Measurements from ENCODE around the gene NUP155. TPM values are rescaled to one million over a fixed set of nuclear protein-coding genes. Genes with fewer than 3 reads are reported as not detected.
"Not testable (repeated sequence)": the region's sequence is repeated elsewhere in the genome, so short reads cannot be mapped to it uniquely, and the experiment has no call there.

Gene NUP155
- total RNA-seq, 2 experiments from 2014 or later, result 21.6 to 26.0 TPM

GRCh38 chr5:37375091-37375490 lies 4.2 kb upstream of the NUP155 start:
- H3K4me1 Mint-ChIP-seq (ENCODE audit: low read depth), result peaks cover 30% of the 10 kb centered on the region
- Histone ChIP-seq H3K27me3 (ENCODE audit: control insufficient read depth in 1 of 2, insufficient read depth in 2 of 2, low read length in 2 of 2) (no peaks in the 10 kb centered on the region), H3K4me3 (ENCODE audit: low read length) (no peak overlapping the region), H3K9me3 (ENCODE audit: control insufficient read depth in 1 of 2, insufficient read depth in 1 of 2, low read length in 2 of 2) (no peaks in the 10 kb centered on the region), H3K36me3 (ENCODE audit: insufficient read depth, low read length) (no peaks in the 10 kb centered on the region), H3K4me1 (ENCODE audit: insufficient read depth, low read length) (peaks cover 13% of the 10 kb centered on the region), H3K27ac (ENCODE audit: low read depth in 1 of 2, low read length in 2 of 2) (no peak overlapping the region)
- no peak for TF ChIP-seq CTCF (IDR thresholded peaks at IDR 0.05)
- no peaks in the 10 kb centered on the region for H3K9me3 Mint-ChIP-seq
- H3K27me3 Mint-ChIP-seq, result no peaks in the 10 kb centered on the region
- H3K4me3 Mint-ChIP-seq, result no peak overlapping the region
- ATAC-seq (ENCODE audit: poor library complexity), result no peak
- intact Hi-C loops (cut with DNase I, micrococcal nuclease), result no loop called here
- H3K36me3 Mint-ChIP-seq (ENCODE audit: low read depth), result peaks cover 19% of the 10 kb centered on the region
- ChIA-PET CTCF (no interaction called here), POLR2A (no interaction called here)
- DNase-seq, result no peak
- H3K27ac Mint-ChIP-seq, result no peak overlapping the region

GRCh38 chr5:37370550-37370863 lies 399 bp downstream of the NUP155 start:
- ChIA-PET CTCF (interaction anchor here (1.3 to 3.0 kb wide), 2 partner anchors 9 to 43 kb away, joined by 4 to 43 read pairs; partner anchors contain the start of gene WDR70), POLR2A (interaction anchor here (0.6 to 1.9 kb wide), 9 partner anchors 9 to 1129 kb away, joined by 3 to 43 read pairs (median 5); partner anchors contain the start of genes NADK2, NIPBL and WDR70)
- Mint-ChIP-seq H3K4me3 (peak overlapping the region; percentile 97), H3K4me1 (ENCODE audit: low read depth) (peaks cover 40% of the 10 kb centered on the region), H3K36me3 (ENCODE audit: low read depth) (peaks cover 11% of the 10 kb centered on the region), H3K27me3 (no peaks in the 10 kb centered on the region), H3K27ac (peak overlapping the region; percentile 96), H3K9me3 (no peaks in the 10 kb centered on the region)
- Histone ChIP-seq H3K36me3 (ENCODE audit: insufficient read depth, low read length) (no peaks in the 10 kb centered on the region), H3K27ac (ENCODE audit: low read depth in 1 of 2, low read length in 2 of 2) (peak overlapping the region; percentile 86), H3K4me3 (ENCODE audit: low read length) (peak overlapping the region; percentile 95), H3K4me1 (ENCODE audit: insufficient read depth, low read length) (peaks cover 27% of the 10 kb centered on the region), H3K27me3 (ENCODE audit: control insufficient read depth in 1 of 2, insufficient read depth in 2 of 2, low read length in 2 of 2) (no peaks in the 10 kb centered on the region), H3K9me3 (ENCODE audit: control insufficient read depth in 1 of 2, insufficient read depth in 1 of 2, low read length in 2 of 2) (no peaks in the 10 kb centered on the region)
- TF ChIP-seq CTCF (IDR thresholded peaks at IDR 0.05), result no peak
- intact Hi-C loops (cut with DNase I, micrococcal nuclease), result loop anchor here (5.0 kb wide), 3 partner anchors 493 to 1218 kb away; partner anchors contain the start of genes NIPBL (in 2 of the 2), LMBRD2 (in 1 of the 2), NADK2 (in 1 of the 2) and SKP2 (in 1 of the 2)
- ATAC-seq (ENCODE audit: poor library complexity) (peak; percentile 18), DNase-seq (peak in 1 of 14 experiments; percentile 0)

- H3K27me3 Mint-ChIP-seq, result no peaks in the 10 kb centered on the region
- no peaks in the 10 kb centered on the region for H3K4me1 ChIP-seq (ENCODE audit: insufficient read depth, low read length)
- intact Hi-C loops (cut with DNase I, micrococcal nuclease), result no loop called here
- no peaks in the 10 kb centered on the region for H3K9me3 Mint-ChIP-seq
- H3K36me3 ChIP-seq (ENCODE audit: insufficient read depth, low read length), result peaks cover 62% of the 10 kb centered on the region
- H3K4me3 Mint-ChIP-seq, result no peak overlapping the region
- no peaks in the 10 kb centered on the region for H3K9me3 ChIP-seq (ENCODE audit: control insufficient read depth in 1 of 2, insufficient read depth in 1 of 2, low read length in 2 of 2)
- H3K36me3 Mint-ChIP-seq (ENCODE audit: low read depth), result peaks cover 67% of the 10 kb centered on the region
- CTCF ChIA-PET, result no interaction called here
- DNase-seq, result no peak
- H3K27me3 ChIP-seq (ENCODE audit: control insufficient read depth in 1 of 2, insufficient read depth in 2 of 2, low read length in 2 of 2), result no peaks in the 10 kb centered on the region
- POLR2A ChIA-PET, result no interaction called here
- no peak overlapping the region for H3K27ac ChIP-seq (ENCODE audit: low read depth in 1 of 2, low read length in 2 of 2)
- ATAC-seq (ENCODE audit: poor library complexity), result no peak
- H3K4me3 ChIP-seq (ENCODE audit: low read length), result no peak overlapping the region
- TF ChIP-seq CTCF (IDR thresholded peaks at IDR 0.05), result no peak
- H3K27ac Mint-ChIP-seq, result no peak overlapping the region
- no peaks in the 10 kb centered on the region for H3K4me1 Mint-ChIP-seq (ENCODE audit: low read depth)
These were observed 15.7 kb downstream of the NUP155 start for GRCh38 chr5:37355161-37355560.

GRCh38 chr5:37342741-37343140 lies 28.2 kb downstream of the NUP155 start:
- POLR2A ChIA-PET; H3K27me3 Mint-ChIP-seq; H3K4me3 ChIP-seq (ENCODE audit: low read length); DNase-seq; H3K4me3 Mint-ChIP-seq; CTCF ChIA-PET; H3K4me1 Mint-ChIP-seq (ENCODE audit: low read depth); H3K9me3 Mint-ChIP-seq; H3K4me1 ChIP-seq (ENCODE audit: insufficient read depth, low read length); H3K27ac ChIP-seq (ENCODE audit: low read depth in 1 of 2, low read length in 2 of 2); H3K27ac Mint-ChIP-seq; ATAC-seq (ENCODE audit: poor library complexity); H3K9me3 ChIP-seq (ENCODE audit: control insufficient read depth in 1 of 2, insufficient read depth in 1 of 2, low read length in 2 of 2); intact Hi-C loops (cut with DNase I, micrococcal nuclease); H3K27me3 ChIP-seq (ENCODE audit: control insufficient read depth in 1 of 2, insufficient read depth in 2 of 2, low read length in 2 of 2): not testable (repeated sequence)
- peaks cover 71% of the 10 kb centered on the region for H3K36me3 Mint-ChIP-seq (ENCODE audit: low read depth)
- peaks cover 74% of the 10 kb centered on the region for H3K36me3 ChIP-seq (ENCODE audit: insufficient read depth, low read length)

GRCh38 chr5:37334754-37335153 lies 36.2 kb downstream of the NUP155 start:
- CTCF ChIA-PET; H3K4me1 ChIP-seq (ENCODE audit: insufficient read depth, low read length); H3K4me1 Mint-ChIP-seq (ENCODE audit: low read depth); H3K4me3 Mint-ChIP-seq; DNase-seq; POLR2A ChIA-PET; H3K9me3 ChIP-seq (ENCODE audit: control insufficient read depth in 1 of 2, insufficient read depth in 1 of 2, low read length in 2 of 2); ATAC-seq (ENCODE audit: poor library complexity); H3K4me3 ChIP-seq (ENCODE audit: low read length); H3K27me3 Mint-ChIP-seq; H3K9me3 Mint-ChIP-seq; H3K27me3 ChIP-seq (ENCODE audit: control insufficient read depth in 1 of 2, insufficient read depth in 2 of 2, low read length in 2 of 2); H3K27ac Mint-ChIP-seq; intact Hi-C loops (cut with DNase I, micrococcal nuclease); H3K27ac ChIP-seq (ENCODE audit: low read depth in 1 of 2, low read length in 2 of 2): not testable (repeated sequence)
- peaks cover 81% of the 10 kb centered on the region for H3K36me3 Mint-ChIP-seq (ENCODE audit: low read depth)
- H3K36me3 ChIP-seq (ENCODE audit: insufficient read depth, low read length), result peaks cover 58% of the 10 kb centered on the region

Measured in CD4-positive, alpha-beta T cell (primary cell).